ENCODE data around the gene DOCK11. TPM values are rescaled to one million over a fixed set of nuclear protein-coding genes. Genes with fewer than 3 reads are reported as not detected.
A peak's percentile ranks its signal among the peaks of the same experiment; 100 is the strongest.

Gene DOCK11
- polyA plus RNA-seq, 3 donors: 20.8 to 39.7 (median 34.8) TPM

- peaks cover 0 to 2% (median 0%) of the 10 kb centered on the region in 3 donors for H3K27me3 Mint-ChIP-seq (ENCODE audit: low read depth in 3 of 3)
- peaks cover 46% of the 10 kb centered on the region for H3K4me1 Mint-ChIP-seq
- no peaks in the 10 kb centered on the region for H3K9me3 ChIP-seq (replicated peaks in 1 of 2; ENCODE audit: control insufficient read depth in 1 of 2, insufficient read depth in 1 of 2, low read length in 2 of 2)
- H3K79me2 ChIP-seq (ENCODE audit: insufficient read depth, low read length): peaks cover 88% of the 10 kb centered on the region
- no peak overlapping the region for H3K9ac ChIP-seq (ENCODE audit: insufficient read depth, low read length, poor library complexity, severe bottlenecking)
- H3K36me3 Mint-ChIP-seq: peaks cover 2 to 6% of the 10 kb centered on the region in 2 donors
- intact Hi-C loops (cut with micrococcal nuclease): loop anchor here in 1 of 2 donors (5.0 kb wide), 1 partner anchor 41 kb away; the partner anchor contains the start of gene DOCK11
- H4K20me1 ChIP-seq (ENCODE audit: insufficient read depth, low read length): peaks cover 77% of the 10 kb centered on the region
- no peak overlapping the region for H2AFZ ChIP-seq (ENCODE audit: insufficient read depth, low read depth, low read length, poor library complexity, severe bottlenecking)
- peak overlapping the region in 1 of 2 donors; percentile 60 for H3K27ac ChIP-seq (ENCODE audit: low read depth in 1 of 2, low read length in 2 of 2)
- H3K9me3 Mint-ChIP-seq: no peaks in the 10 kb centered on the region
- H3K36me3 ChIP-seq (replicated peaks in 1 of 2; ENCODE audit: control insufficient read depth in 1 of 2, insufficient read depth in 2 of 2, low read length in 2 of 2): peaks cover 4 to 9% of the 10 kb centered on the region in 2 donors
- no peak for DNase-seq
- H3K4me3 ChIP-seq (replicated peaks in 1 of 3; ENCODE audit: low read depth in 2 of 3, low read length in 3 of 3): peak overlapping the region in 1 of 3 experiments; percentile 24
- no CpG with 5 or more reads among the region's 5 CpGs for WGBS (ENCODE audit: insufficient coverage)
- H3K4me3 Mint-ChIP-seq: peak overlapping the region in 1 of 2 donors; percentile 4
- peaks cover 36 to 38% of the 10 kb centered on the region in 2 donors for H3K4me1 ChIP-seq (ENCODE audit: control insufficient read depth in 1 of 2, insufficient read depth in 2 of 2, low read length in 2 of 2)
- H3K27me3 ChIP-seq (ENCODE audit: control insufficient read depth in 2 of 2, insufficient read depth in 2 of 2, low read length in 2 of 2): no peaks in the 10 kb centered on the region
- TF ChIP-seq, protein P1, sequence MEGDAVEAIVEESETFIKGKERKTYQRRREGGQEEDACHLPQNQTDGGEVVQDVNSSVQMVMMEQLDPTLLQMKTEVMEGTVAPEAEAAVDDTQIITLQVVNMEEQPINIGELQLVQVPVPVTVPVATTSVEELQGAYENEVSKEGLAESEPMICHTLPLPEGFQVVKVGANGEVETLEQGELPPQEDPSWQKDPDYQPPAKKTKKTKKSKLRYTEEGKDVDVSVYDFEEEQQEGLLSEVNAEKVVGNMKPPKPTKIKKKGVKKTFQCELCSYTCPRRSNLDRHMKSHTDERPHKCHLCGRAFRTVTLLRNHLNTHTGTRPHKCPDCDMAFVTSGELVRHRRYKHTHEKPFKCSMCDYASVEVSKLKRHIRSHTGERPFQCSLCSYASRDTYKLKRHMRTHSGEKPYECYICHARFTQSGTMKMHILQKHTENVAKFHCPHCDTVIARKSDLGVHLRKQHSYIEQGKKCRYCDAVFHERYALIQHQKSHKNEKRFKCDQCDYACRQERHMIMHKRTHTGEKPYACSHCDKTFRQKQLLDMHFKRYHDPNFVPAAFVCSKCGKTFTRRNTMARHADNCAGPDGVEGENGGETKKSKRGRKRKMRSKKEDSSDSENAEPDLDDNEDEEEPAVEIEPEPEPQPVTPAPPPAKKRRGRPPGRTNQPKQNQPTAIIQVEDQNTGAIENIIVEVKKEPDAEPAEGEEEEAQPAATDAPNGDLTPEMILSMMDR (IDR thresholded peaks at IDR 0.05): no peak
- peak overlapping the region; percentile 16 for H3K4me2 ChIP-seq (replicated peaks; ENCODE audit: extremely low read depth, low read length, poor library complexity, severe bottlenecking)
- peak overlapping the region in 4 of 7 donors; percentile 12 to 67 (median 27) for H3K27ac Mint-ChIP-seq
Observed at GRCh38 chrX:118538386-118538785, 42.8 kb downstream of the DOCK11 start.

- Mint-ChIP-seq H3K27me3 (ENCODE audit: low read depth in 3 of 3) (peaks cover 0 to 2% (median 0%) of the 10 kb centered on the region in 3 donors), H3K4me3 (no peak overlapping the region), H3K9me3 (no peaks in the 10 kb centered on the region), H3K36me3 (peaks cover 15 to 20% of the 10 kb centered on the region in 2 donors), H3K4me1 (peaks cover 37% of the 10 kb centered on the region), H3K27ac (no peak overlapping the region)
- peaks cover 16 to 26% of the 10 kb centered on the region in 2 donors for H3K36me3 ChIP-seq (replicated peaks in 1 of 2; ENCODE audit: control insufficient read depth in 1 of 2, insufficient read depth in 2 of 2, low read length in 2 of 2)
- no peaks in the 10 kb centered on the region for H3K9me3 ChIP-seq (replicated peaks in 1 of 2; ENCODE audit: control insufficient read depth in 1 of 2, insufficient read depth in 1 of 2, low read length in 2 of 2)
- no CpG with 5 or more reads among the region's 4 CpGs for WGBS (ENCODE audit: insufficient coverage)
- intact Hi-C loops (cut with micrococcal nuclease): no loop called here
- H3K4me3 ChIP-seq (replicated peaks in 1 of 3; ENCODE audit: low read depth in 2 of 3, low read length in 3 of 3): no peak overlapping the region
- no peaks in the 10 kb centered on the region for H3K27me3 ChIP-seq (ENCODE audit: control insufficient read depth in 2 of 2, insufficient read depth in 2 of 2, low read length in 2 of 2)
- no peak overlapping the region for H3K27ac ChIP-seq (ENCODE audit: low read depth in 1 of 2, low read length in 2 of 2)
- H3K79me2 ChIP-seq (ENCODE audit: insufficient read depth, low read length): peaks cover 69% of the 10 kb centered on the region
- no peak overlapping the region for H2AFZ ChIP-seq (ENCODE audit: insufficient read depth, low read depth, low read length, poor library complexity, severe bottlenecking)
- H3K4me1 ChIP-seq (ENCODE audit: control insufficient read depth in 1 of 2, insufficient read depth in 2 of 2, low read length in 2 of 2): peaks cover 33 to 38% of the 10 kb centered on the region in 2 donors
- H3K9ac ChIP-seq (ENCODE audit: insufficient read depth, low read length, poor library complexity, severe bottlenecking): no peak overlapping the region
- TF ChIP-seq, protein P1 (IDR thresholded peaks at IDR 0.05): no peak
- no peak for DNase-seq
- no peak overlapping the region for H3K4me2 ChIP-seq (replicated peaks; ENCODE audit: extremely low read depth, low read length, poor library complexity, severe bottlenecking)
- H4K20me1 ChIP-seq (ENCODE audit: insufficient read depth, low read length): peaks cover 66% of the 10 kb centered on the region
Observed at GRCh38 chrX:118540342-118540741, 44.7 kb downstream of the DOCK11 start.

Data from CD14-positive monocyte (primary cell).